PC-9 (cell line): Measurements from ENCODE around the gene GCSAML.

Experiments
- CTCF ChIP-seq: fragments of 200-600 bp; sonication (generic); conservative IDR thresholded peaks from 2 replicates; pipeline ENCODE4 v1.6.1; 2017; ENCODE audit warnings: mixed run types, antibody characterized with exemption, mild to moderate bottlenecking, moderate library complexity
- EZH2 ChIP-seq: fragments of 200-600 bp; sonication (generic); IDR thresholded peaks from 2 replicates; pipeline ENCODE4 v1.8.0; 2017; ENCODE audit warnings: antibody characterized with exemption, low read depth

DNA sequence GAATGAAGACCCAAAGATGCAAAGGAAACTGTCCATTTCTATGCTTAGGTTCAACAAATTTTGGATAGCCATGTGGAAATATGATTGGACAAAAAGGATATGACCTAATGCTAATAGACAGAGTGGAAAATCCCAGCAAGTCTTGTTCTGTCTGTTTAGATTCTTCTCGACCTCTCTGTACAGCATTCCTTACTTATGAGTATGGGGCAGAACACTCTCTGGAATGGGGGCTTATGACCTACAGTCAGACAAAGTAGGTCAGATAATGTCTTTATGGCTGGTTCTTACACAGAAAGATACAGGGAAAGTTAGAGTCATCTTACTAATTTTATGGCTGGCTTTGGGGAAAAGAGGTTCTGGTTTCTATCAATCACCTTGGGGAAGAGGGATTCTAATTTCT, 2.8 kb downstream of the GCSAML start:
- TF ChIP-seq CTCF: no peak
- TF ChIP-seq EZH2: no peak
